Fibroblast of mammary gland (primary cell): ENCODE results near the gene CERK.

Experiments used
- DNase-seq: peaks from one replicate; pipeline ENCODE4 v3.0.0-alpha.2; 2010; ENCODE audit warnings: low read depth
- H3K4me3 ChIP-seq: 2 replicates; pipeline ENCODE4 v1.5.1; 2011; ENCODE audit warnings: low read depth, mild to moderate bottlenecking, low read length, moderate library complexity; ENCODE audit not compliant: control insufficient read depth
- CTCF ChIP-seq: conservative IDR thresholded peaks from 2 replicates; pipeline ENCODE4 v1.5.1; 2011; ENCODE audit warnings: low read depth, low read length, inconsistent platforms; ENCODE audit not compliant: control insufficient read depth, insufficient read depth

The CERK gene

DNA sequence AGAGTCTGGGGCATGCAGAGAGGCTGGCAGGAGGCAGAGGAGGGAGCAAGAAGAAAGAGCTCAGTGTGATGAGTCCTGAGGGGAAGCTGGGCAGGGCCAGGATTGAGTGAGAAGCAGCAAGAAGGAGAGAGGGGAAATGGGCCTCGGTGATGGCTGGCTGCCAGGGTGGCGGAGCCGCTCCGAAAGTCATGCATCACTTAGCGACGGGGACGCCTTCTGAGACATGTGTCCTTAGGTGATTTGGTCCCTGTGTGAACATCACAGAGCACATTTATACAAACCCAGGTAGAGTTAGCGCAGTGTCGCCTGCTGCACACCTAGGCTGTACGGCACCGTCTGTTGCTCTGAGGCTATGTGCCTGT lies 39.5 kb upstream of the CERK start:
- H3K4me3 ChIP-seq: no peak overlapping the region
- DNase-seq: no peak
- TF ChIP-seq CTCF: no peak

DNA sequence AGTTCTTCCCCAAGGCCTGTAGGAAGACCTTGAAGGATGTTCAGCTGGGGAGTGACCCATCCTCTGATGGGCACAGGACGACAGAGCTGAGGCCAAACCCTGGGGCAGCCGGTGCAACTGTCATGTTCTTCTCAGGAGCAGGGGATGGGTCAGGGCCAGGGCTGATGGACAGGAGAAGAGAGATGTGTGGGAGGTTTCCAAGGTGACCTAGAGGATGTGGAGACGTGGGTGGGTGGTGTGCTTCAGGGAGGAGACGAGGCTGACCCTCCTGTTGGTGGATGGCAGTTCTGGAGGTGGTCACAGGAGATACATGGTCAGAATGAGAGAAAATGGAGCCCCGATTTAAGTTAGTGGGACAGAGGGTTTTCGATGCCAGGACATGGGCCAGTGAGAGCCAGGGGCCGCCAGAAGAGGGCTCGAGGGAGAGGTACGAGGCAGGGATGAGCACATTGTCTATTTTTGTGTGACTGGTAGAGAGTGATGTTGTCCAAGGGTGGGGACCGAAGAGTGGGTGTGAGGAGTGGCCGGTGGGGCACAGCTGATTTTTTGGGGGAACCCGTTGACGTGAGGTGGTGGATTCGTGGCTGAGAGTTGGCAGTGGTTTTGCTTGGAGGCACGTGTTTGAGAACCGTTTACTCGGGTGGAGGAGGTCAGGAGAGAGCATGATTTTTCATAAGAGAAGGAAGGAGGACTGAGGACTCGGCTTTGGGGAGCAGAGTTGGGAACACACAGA lies 39.0 kb upstream of the CERK start:
- DNase-seq: no peak
- TF ChIP-seq CTCF: no peak
- no peak overlapping the region for H3K4me3 ChIP-seq

DNA sequence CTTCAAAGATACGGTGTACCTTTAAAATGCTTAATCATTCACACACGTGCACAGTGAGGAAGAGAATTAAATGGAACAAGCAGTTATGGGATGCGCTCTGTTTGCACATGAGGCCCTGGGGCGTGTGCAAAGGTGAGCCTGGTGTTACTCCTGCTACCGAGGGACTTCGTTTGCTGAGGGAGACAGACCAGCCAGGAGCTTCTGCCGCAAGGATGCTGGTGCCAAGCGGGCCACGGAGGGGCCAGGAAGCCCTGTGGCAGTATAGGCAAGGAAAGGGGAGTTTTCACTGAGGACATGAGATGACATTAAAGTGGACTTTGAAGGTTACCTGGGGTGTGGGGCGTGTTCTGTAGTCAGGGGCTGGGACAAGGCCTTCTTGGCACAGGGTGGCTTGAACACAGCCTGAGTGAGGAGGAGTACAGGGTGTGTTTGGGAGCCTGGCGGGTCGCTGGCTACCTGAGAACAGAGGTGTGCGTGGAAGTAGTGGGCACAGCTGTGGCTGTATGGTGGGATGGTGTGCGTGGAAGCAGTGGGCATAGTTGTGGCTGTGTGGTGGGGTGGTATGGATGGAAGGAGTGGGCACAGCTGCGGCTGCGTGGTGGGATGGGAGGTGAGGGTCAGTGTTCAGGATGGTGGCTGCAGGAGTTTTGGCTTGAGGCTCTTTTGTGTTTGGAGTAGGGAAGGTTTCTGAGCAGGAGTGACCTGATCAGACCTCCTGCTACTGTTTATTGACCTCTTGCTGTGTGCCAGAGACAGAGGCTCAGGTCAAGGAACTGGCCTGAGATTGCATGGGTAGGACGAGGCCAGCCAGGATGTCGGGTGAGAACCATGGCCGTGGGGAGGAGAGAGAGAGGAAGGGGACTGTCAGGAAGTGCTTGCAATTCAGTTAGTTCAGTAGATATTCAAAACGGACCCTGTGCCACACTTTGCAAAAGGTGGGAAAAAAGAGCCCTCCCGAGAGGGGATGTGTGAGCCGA lies 38.1 kb upstream of the CERK start:
- H3K4me3 ChIP-seq: no peak overlapping the region

DNA sequence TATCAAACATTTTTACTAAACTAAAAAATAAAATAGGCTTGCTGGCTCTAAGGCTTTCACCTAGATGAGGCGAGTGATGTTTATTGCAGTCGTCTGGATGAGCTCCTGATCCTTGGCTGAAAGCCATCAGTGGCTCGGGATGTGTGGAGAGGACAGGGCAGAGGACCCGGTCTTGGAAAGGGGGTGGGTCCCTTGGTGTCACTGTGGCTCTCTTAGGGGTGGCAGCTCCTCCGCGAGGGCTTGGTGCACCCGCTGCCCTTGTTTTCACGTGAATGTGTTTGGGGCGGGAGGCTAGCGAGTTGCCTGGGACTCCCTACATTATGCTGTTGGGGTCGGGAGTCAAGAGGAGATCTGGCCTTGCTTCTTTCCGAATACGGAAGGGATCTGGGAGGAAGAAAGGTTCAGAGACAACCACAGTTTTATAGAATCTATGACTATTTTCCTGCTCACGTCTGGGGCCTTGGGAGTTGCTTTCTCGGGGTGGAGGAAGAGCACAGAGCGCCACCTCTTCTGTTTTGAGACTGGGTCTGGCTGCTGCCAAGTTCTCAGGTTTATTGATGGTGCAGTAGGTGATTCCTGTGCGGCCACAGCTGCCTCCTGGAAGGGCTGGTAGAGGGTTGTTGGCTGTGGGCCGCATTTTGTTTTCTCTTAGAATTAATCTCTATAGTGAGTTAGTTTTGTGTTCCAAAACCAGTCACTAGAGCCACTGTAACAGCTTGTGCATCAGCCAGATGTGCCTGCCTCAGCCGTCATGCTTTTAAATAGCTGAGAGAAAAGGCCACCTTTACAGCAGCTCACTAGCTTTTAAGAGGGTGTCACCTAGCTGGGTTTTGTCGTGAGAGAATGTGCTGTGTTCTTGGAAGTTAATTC lies 37.2 kb upstream of the CERK start:
- no peak overlapping the region for H3K4me3 ChIP-seq
- TF ChIP-seq CTCF: no peak
- DNase-seq: no peak

More for the DNA sequence above, 38.1 kb upstream of the CERK start:
- TF ChIP-seq CTCF: no peak
- no peak for DNase-seq

GRCh38 chr22:46774253-46774979 lies 36.4 kb upstream of the CERK start:
- no peak for TF ChIP-seq CTCF
- DNase-seq: no peak
- H3K4me3 ChIP-seq: no peak overlapping the region

GRCh38 chr22:46773076-46773475 lies 35.0 kb upstream of the CERK start:
- no peak for TF ChIP-seq CTCF
- DNase-seq: no peak

More at GRCh38 chr22:46773076-46773475, 35.0 kb upstream of the CERK start:
- H3K4me3 ChIP-seq: no peak overlapping the region
